SJCRH30 (cell line): ENCODE measurements around the gene KIF26B. TPM values are rescaled to one million over a fixed set of nuclear protein-coding genes. Genes with fewer than 3 reads are reported as not detected.

ENCODE experiments used
- DNase-seq, 2 experiments: peaks; one replicate each; pipeline ENCODE4 v3.0.0-alpha.2; 2015 to 2020
- H3K27ac ChIP-seq: fragments of 250-450 bp; sonication (Bioruptor Pico); 2 replicates; pipeline ENCODE4 v1.5.1; 2020; ENCODE audit warnings: mild to moderate bottlenecking, moderate library complexity
- H3K27me3 ChIP-seq: fragments of 250-450 bp; sonication (Bioruptor Pico); 2 replicates; pipeline ENCODE4 v1.5.1; 2020; ENCODE audit warnings: mild to moderate bottlenecking, moderate library complexity
- H3K36me3 ChIP-seq: fragments of 250-450 bp; sonication (Bioruptor Pico); 2 replicates; pipeline ENCODE4 v1.5.1; 2020; ENCODE audit warnings: mild to moderate bottlenecking, moderate library complexity
- H3K4me1 ChIP-seq: fragments of 250-450 bp; sonication (Bioruptor Pico); 2 replicates; pipeline ENCODE4 v1.5.1; 2020; ENCODE audit warnings: mild to moderate bottlenecking, moderate library complexity
- H3K4me3 ChIP-seq: fragments of 250-450 bp; sonication (Bioruptor Pico); 2 replicates; pipeline ENCODE4 v1.5.1; 2020; ENCODE audit warnings: mild to moderate bottlenecking, moderate library complexity
- H3K9me3 ChIP-seq: fragments of 250-450 bp; sonication (Bioruptor Pico); replicated peaks from 2 replicates; pipeline ENCODE4 v1.5.1; 2020; ENCODE audit warnings: mild to moderate bottlenecking, moderate library complexity
- total RNA-seq: library from RNA; depleted of rRNA; stranded (reverse); fragments of >200 nt; shearing (Covaris generic); gene quantifications from 2 replicates; pipeline ENCODE4 v1.2.3, GENCODE V29; 2014

KIF26B gene
- total RNA-seq, 1 experiment from 2014 or later: 14.4 TPM

GRCh38 chr1:245172829-245173228 lies 18.0 kb downstream of the KIF26B start:
- Histone ChIP-seq H3K27me3 (no peaks in the 10 kb centered on the region), H3K4me3 (no peak overlapping the region), H3K27ac (no peak overlapping the region), H3K36me3 (peaks cover 24% of the 10 kb centered on the region), H3K9me3 (no peaks in the 10 kb centered on the region; the same call in 1 of the 2 replicates), H3K4me1 (peaks cover 16% of the 10 kb centered on the region)
- DNase-seq: no peak

DNA sequence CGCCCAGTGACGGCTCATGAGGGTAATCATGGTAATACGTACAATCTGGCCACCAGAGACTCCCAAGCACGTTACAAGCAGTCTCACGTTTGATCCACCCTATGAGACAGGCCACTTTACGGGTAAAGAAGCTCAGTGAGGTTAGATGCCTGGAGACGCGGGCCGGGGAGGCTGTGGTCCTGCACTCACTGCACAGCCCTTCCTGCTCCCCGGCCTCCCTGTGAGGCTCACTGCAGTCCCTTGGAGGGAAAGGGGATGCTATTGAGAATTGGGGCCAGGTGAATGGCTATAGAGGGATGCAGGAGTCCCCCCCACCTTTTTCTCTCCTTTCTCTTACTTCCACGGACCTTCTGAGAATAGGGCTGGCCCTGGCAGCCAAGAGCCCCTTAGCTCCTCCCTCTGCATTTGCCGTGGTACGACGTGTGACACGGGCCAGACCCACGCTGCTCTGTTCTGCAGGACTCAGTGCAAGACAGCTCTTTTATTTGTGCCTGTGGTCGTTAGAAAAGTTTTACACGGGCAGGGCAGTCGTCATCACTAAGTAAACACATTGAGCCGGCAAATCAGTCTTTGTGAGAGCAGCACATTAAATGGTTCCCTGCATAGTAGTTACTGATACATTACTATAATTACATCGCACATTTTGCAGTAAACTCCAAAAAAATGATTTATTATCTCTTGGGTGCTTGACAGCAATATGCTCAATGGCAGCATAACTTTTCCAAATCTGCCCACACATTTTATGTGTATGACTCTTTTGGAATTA lies 18.8 kb downstream of the KIF26B start:
- no peaks in the 10 kb centered on the region for H3K27me3 ChIP-seq
- H3K36me3 ChIP-seq: peaks cover 24% of the 10 kb centered on the region
- no peak overlapping the region for H3K4me3 ChIP-seq
- H3K27ac ChIP-seq: no peak overlapping the region
- no peak for DNase-seq
- peaks cover 18% of the 10 kb centered on the region for H3K4me1 ChIP-seq
- no peaks in the 10 kb centered on the region; the same call in 1 of the 2 replicates for H3K9me3 ChIP-seq

DNA sequence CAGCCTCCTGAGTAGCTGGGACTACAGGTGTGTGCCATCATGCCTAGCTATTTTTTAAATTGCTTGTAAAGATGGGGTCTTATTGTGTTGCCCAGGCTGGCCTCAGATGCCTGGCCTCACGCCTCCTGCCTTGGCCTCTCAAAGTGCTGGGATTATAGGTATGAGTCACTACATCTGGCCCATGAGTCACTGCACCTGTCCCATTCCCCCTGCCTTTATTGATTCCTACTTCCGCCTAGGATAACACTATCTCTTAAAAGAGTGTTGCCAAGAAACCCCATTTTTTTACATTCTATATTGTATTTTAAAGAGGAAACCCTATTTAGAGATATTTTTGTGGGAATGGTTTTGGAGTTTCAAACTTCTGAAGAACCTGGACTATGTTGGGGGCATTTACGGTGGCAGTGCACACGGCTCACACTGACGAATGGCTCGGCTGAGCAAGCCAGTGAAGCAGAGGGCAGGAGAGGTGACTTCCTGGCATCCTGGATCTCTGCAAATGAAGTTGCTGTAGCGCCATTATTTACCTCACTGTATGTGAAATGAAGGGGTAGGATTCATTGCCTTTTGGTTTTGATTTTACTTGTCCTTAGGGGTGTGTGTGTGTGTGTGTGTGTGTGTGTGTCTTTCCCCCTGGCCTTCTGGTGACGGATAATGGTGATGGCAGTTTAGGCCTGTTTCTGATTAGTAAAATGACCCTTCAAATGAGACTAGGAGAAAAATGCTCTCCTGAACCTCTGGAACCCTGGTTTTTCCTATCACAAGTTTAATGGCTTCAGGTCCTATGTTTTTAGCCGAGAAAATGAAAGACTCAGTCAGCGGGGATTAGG lies 22.5 kb downstream of the KIF26B start:
- peak; percentile 54 to 77 for DNase-seq
- Histone ChIP-seq H3K36me3 (peaks cover 11% of the 10 kb centered on the region), H3K9me3 (no peaks in the 10 kb centered on the region; the same call in 1 of the 2 replicates)

GRCh38 chr1:245179706-245180105 lies 24.9 kb downstream of the KIF26B start:
- peaks cover 35% of the 10 kb centered on the region for H3K4me1 ChIP-seq
- H3K9me3 ChIP-seq: no peaks in the 10 kb centered on the region
- DNase-seq: peak in 1 of 2 experiments; percentile 38
- H3K36me3 ChIP-seq: peaks cover 6% of the 10 kb centered on the region
- H3K27ac ChIP-seq: peak overlapping the region; percentile 37
- H3K4me3 ChIP-seq: no peak overlapping the region
- H3K27me3 ChIP-seq: no peaks in the 10 kb centered on the region

More for the DNA sequence above, 22.5 kb downstream of the KIF26B start:
- H3K4me3 ChIP-seq: no peak overlapping the region; the same call in 1 of the 2 replicates
- H3K27me3 ChIP-seq: no peaks in the 10 kb centered on the region
- H3K4me1 ChIP-seq: peaks cover 35% of the 10 kb centered on the region
- H3K27ac ChIP-seq: peak overlapping the region; percentile 68

GRCh38 chr1:245180496-245181157 lies 25.8 kb downstream of the KIF26B start:
- peak overlapping the region; percentile 37 for H3K27ac ChIP-seq
- H3K36me3 ChIP-seq: peaks cover under 1% of the 10 kb centered on the region; the same call in 1 of the 2 replicates
- H3K4me3 ChIP-seq: no peak overlapping the region
- peak; percentile 87 to 91 for DNase-seq
- H3K9me3 ChIP-seq: no peaks in the 10 kb centered on the region
- peaks cover 35% of the 10 kb centered on the region for H3K4me1 ChIP-seq
- H3K27me3 ChIP-seq: no peaks in the 10 kb centered on the region

DNA sequence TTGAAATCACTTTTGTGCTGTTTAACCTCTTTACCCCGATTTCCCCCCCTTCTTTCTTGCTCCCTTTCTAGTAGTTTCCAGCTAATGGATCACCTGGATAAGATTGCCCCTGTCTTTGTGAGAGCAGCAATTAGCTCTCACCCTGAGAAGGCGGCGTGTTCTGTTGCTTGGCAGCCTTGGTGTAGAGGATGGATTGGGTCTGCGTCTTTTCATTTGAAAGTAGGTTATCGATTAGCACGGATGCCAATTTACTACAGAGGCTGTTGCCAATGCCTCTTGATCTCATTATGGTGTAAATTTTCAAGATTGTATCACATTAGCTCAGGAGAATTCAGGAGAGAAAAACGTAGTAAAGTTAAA lies 26.4 kb downstream of the KIF26B start:
- Histone ChIP-seq H3K36me3 (no peaks in the 10 kb centered on the region; the same call in 1 of the 2 replicates), H3K9me3 (no peaks in the 10 kb centered on the region), H3K4me1 (peaks cover 35% of the 10 kb centered on the region), H3K4me3 (no peak overlapping the region), H3K27ac (peak overlapping the region; percentile 26), H3K27me3 (no peaks in the 10 kb centered on the region)
- DNase-seq: no peak

DNA sequence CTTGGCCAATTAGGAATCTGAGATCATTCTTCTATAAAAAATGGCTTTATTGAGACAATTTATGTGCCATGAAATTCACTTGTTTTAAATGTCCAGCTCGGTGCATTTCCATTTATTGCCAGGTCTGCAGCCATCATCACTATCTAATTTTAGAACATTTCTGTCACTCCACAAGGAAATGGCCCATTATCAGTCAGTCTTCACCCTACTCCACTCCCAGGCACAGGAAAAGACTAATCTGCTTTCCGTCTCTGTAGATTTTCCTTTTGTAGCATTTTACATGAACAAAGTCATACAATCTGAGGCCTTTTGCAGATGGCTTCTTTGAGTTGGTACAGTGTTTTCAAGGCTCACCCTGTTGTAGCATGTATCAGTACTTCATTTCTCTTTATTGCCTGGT lies 27.2 kb downstream of the KIF26B start:
- no peak for DNase-seq
- Histone ChIP-seq H3K4me1 (peaks cover 28% of the 10 kb centered on the region), H3K4me3 (no peak overlapping the region), H3K9me3 (no peaks in the 10 kb centered on the region), H3K27me3 (no peaks in the 10 kb centered on the region), H3K27ac (no peak overlapping the region), H3K36me3 (peaks cover 3% of the 10 kb centered on the region; the same call in 1 of the 2 replicates)

DNA sequence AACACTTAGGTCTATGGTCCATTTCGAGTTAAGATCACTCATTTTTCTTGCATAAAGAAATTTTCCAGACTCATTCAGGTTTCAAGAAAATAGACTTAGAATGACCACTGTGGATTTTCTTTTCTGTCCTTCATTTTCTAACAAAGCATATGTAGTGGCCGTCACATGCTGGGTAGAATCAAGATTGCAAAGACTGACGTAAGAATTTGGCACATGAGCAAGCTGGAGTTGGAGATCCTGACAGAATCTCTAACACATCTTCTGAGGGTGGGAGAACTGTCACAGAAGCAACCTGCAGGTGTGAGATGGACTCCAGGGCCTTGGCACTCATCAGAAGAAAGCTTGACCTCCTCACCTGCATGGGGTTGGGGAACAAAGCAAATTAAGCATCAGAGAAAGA lies 28.6 kb downstream of the KIF26B start:
- Histone ChIP-seq H3K27ac (no peak overlapping the region), H3K36me3 (peaks cover 3% of the 10 kb centered on the region; the same call in 1 of the 2 replicates), H3K4me1 (peaks cover 18% of the 10 kb centered on the region), H3K4me3 (no peak overlapping the region), H3K9me3 (no peaks in the 10 kb centered on the region), H3K27me3 (no peaks in the 10 kb centered on the region)
- no peak for DNase-seq

- Histone ChIP-seq H3K9me3 (no peaks in the 10 kb centered on the region), H3K36me3 (peaks cover 11% of the 10 kb centered on the region), H3K4me1 (peaks cover 14% of the 10 kb centered on the region), H3K27ac (no peak overlapping the region), H3K4me3 (no peak overlapping the region), H3K27me3 (no peaks in the 10 kb centered on the region)
- no peak for DNase-seq
Observed at GRCh38 chr1:245184779-245185178, 30.0 kb downstream of the KIF26B start.

DNA sequence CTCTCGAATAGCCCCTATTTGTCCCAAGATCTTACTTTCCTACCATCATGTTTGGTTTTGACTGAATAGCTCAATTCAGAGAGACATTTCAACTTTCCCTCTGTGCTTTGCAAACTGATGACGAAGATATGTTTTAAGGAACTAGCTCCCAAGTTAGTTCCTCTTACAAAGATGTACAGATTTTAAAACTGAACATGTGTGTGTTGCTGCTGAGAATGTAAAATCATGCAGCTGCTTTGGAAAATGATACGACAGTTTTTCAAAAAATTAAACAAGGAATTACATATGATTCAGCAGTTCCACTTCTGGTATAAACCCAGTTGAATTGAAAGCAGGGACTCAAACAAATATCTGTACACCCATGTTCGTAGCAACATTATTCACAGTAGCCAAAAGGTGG lies 33.6 kb downstream of the KIF26B start:
- no peaks in the 10 kb centered on the region for H3K9me3 ChIP-seq
- H3K27ac ChIP-seq: no peak overlapping the region
- no peak for DNase-seq
- H3K36me3 ChIP-seq: peaks cover 11% of the 10 kb centered on the region
- no peak overlapping the region for H3K4me3 ChIP-seq
- no peaks in the 10 kb centered on the region for H3K4me1 ChIP-seq
- H3K27me3 ChIP-seq: no peaks in the 10 kb centered on the region

- H3K4me1 ChIP-seq: no peaks in the 10 kb centered on the region
- no peak overlapping the region for H3K4me3 ChIP-seq
- peaks cover 5% of the 10 kb centered on the region; the same call in 1 of the 2 replicates for H3K36me3 ChIP-seq
Observed at GRCh38 chr1:245195398-245195797, 40.6 kb downstream of the KIF26B start.

DNA sequence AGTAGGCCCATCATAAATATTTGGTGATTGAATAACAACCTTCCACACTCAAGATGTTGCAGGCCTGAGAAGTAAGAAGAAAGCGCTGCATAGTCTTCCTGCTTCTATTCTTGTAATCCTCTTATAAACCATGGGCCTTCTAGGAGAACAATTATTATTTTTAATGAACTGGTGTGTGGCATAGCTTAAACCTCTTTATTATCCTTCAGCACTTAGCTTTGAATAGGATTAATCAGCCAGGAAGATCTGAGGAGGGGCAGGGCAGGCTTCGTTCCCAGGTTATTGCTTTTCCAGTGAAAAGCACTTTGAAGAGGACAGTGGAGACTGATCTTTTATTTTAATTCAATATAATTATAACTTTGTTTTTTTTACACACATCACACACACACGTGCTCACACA lies 42.3 kb downstream of the KIF26B start:
- no peaks in the 10 kb centered on the region for H3K9me3 ChIP-seq
- H3K4me3 ChIP-seq: no peak overlapping the region
- H3K36me3 ChIP-seq: peaks cover 5% of the 10 kb centered on the region; the same call in 1 of the 2 replicates
- DNase-seq: no peak
- no peaks in the 10 kb centered on the region for H3K27me3 ChIP-seq
- H3K4me1 ChIP-seq: no peaks in the 10 kb centered on the region
- H3K27ac ChIP-seq: no peak overlapping the region

More at GRCh38 chr1:245195398-245195797, 40.6 kb downstream of the KIF26B start:
- no peak overlapping the region for H3K27ac ChIP-seq
- no peak for DNase-seq
- no peaks in the 10 kb centered on the region for H3K27me3 ChIP-seq
- no peaks in the 10 kb centered on the region for H3K9me3 ChIP-seq

DNA sequence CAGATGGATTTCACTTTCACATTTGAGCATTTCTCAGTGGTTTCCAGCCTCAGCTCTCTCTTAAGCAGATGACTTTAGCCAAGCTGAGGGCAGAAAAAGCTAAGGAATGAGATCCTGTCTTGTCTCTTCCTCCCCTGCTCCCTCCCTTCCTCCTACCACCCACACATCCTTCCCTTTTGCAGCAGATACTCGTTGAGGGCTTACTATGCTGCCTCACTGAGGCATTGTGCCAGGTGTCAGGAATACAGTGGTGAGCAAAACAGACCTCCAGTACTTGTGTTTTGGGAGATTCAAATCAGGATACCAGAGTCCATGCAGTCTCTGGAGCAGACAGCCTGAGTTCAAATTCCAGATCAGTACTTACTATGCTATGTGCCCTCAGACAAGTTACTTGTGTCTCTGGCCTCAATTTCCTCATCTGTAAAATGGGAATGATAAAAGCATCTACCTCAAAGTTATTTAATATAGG lies 43.2 kb downstream of the KIF26B start:
- Histone ChIP-seq H3K27ac (no peak overlapping the region), H3K4me1 (no peaks in the 10 kb centered on the region), H3K36me3 (peaks cover 5% of the 10 kb centered on the region; the same call in 1 of the 2 replicates), H3K4me3 (no peak overlapping the region), H3K27me3 (no peaks in the 10 kb centered on the region), H3K9me3 (no peaks in the 10 kb centered on the region)
- DNase-seq: no peak

- H3K4me1 ChIP-seq: no peaks in the 10 kb centered on the region
- no peak overlapping the region for H3K27ac ChIP-seq
- no peaks in the 10 kb centered on the region for H3K27me3 ChIP-seq
- no peak overlapping the region for H3K4me3 ChIP-seq
- no peaks in the 10 kb centered on the region for H3K9me3 ChIP-seq
- H3K36me3 ChIP-seq: peaks cover 5% of the 10 kb centered on the region; the same call in 1 of the 2 replicates
- DNase-seq: no peak
Observed at GRCh38 chr1:245198748-245199516, 44.1 kb downstream of the KIF26B start.
